Measurements from ENCODE around the gene GRAMD4. TPM values are rescaled to one million over a fixed set of nuclear protein-coding genes. Genes with fewer than 3 reads are reported as not detected.

Gene GRAMD4
- total RNA-seq, 5 donors from 2014 or later (not counting 1 experiment from before 2014, with no cell fraction given), result 8.8 to 24.3 (median 22.9) TPM

DNA sequence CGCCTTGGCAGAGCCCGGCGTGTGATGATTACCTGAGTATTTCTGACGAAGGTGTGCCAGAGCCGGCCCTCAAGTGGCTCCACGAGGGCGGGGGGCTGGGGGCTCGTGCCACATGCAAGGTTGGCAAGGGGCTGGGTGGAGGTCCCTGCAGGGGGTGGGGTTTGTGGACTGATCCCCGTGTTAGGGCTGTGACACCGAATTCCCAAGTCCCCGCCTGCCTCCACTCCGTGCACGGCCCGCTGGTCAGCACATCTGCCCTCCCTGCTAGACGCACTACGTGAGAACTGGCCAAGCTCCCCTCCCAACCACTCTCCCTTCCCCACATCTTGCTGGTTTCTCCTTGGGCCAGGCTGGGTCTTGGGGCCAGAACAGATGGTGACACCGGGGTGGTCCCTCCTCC lies 34.2 kb downstream of the GRAMD4 start:
- no peak for ATAC-seq (replicated peaks in 1 of 4)
- no peaks in the 10 kb centered on the region for H3K27me3 Mint-ChIP-seq
- Histone ChIP-seq H3K27ac (ENCODE audit: low read length) (no peak overlapping the region), H3K9me3 (no peaks in the 10 kb centered on the region), H3K4me1 (ENCODE audit: control insufficient read depth in 1 of 2, extremely low read depth in 1 of 2, insufficient read depth in 2 of 2, low read length in 2 of 2) (peaks cover 0 to 16% of the 10 kb centered on the region in 2 experiments), H3K36me3 (ENCODE audit: control insufficient read depth in 2 of 2, extremely low read depth in 1 of 2, insufficient read depth in 1 of 2, low read length in 1 of 2) (no peaks in the 10 kb centered on the region), H3K4me3 (ENCODE audit: control insufficient read depth in 1 of 2, extremely low read depth in 1 of 2, low read length in 1 of 2) (no peak overlapping the region), H3K27me3 (replicated peaks in 1 of 2; ENCODE audit: control insufficient read depth in 2 of 2, extremely low read depth in 1 of 2, insufficient read depth in 2 of 2, low read length in 1 of 2) (no peaks in the 10 kb centered on the region)
- POLR2A ChIA-PET, result no interaction called here
- 86% methylated on average over 13 of the region's 17 CpGs for WGBS (ENCODE audit: insufficient coverage)
- no peak overlapping the region for H3K27ac Mint-ChIP-seq
- H3K4me3 Mint-ChIP-seq, result no peak overlapping the region
- CTCF ChIA-PET, result no interaction called here
- H3K9me3 Mint-ChIP-seq, result no peaks in the 10 kb centered on the region
- no peaks in the 10 kb centered on the region for H3K36me3 Mint-ChIP-seq
- peaks cover 8 to 21% (median 18%) of the 10 kb centered on the region in 3 donors for H3K4me1 Mint-ChIP-seq
- no peak for DNase-seq

- Histone ChIP-seq H3K4me1 (ENCODE audit: control insufficient read depth in 1 of 2, extremely low read depth in 1 of 2, insufficient read depth in 2 of 2, low read length in 2 of 2) (peaks cover 0 to 19% of the 10 kb centered on the region in 2 experiments), H3K9me3 (no peaks in the 10 kb centered on the region), H3K27ac (ENCODE audit: low read length) (no peak overlapping the region), H3K36me3 (ENCODE audit: control insufficient read depth in 2 of 2, extremely low read depth in 1 of 2, insufficient read depth in 1 of 2, low read length in 1 of 2) (no peaks in the 10 kb centered on the region), H3K27me3 (replicated peaks in 1 of 2; ENCODE audit: control insufficient read depth in 2 of 2, extremely low read depth in 1 of 2, insufficient read depth in 2 of 2, low read length in 1 of 2) (no peaks in the 10 kb centered on the region), H3K4me3 (ENCODE audit: control insufficient read depth in 1 of 2, extremely low read depth in 1 of 2, low read length in 1 of 2) (no peak overlapping the region)
- CTCF ChIA-PET, result no interaction called here
- ATAC-seq (replicated peaks in 1 of 4), result no peak
- Mint-ChIP-seq H3K9me3 (no peaks in the 10 kb centered on the region), H3K4me1 (peaks cover 11 to 19% (median 17%) of the 10 kb centered on the region in 3 donors), H3K36me3 (no peaks in the 10 kb centered on the region), H3K27me3 (no peaks in the 10 kb centered on the region), H3K27ac (no peak overlapping the region), H3K4me3 (no peak overlapping the region)
- 97% methylated on average over 10 of the region's 14 CpGs for WGBS (ENCODE audit: insufficient coverage)
- no peak for DNase-seq
- POLR2A ChIA-PET, result no interaction called here
Observed at GRCh38 chr22:46654927-46655595, 34.9 kb downstream of the GRAMD4 start.

GRCh38 chr22:46655861-46656608 lies 35.8 kb downstream of the GRAMD4 start:
- no peaks in the 10 kb centered on the region for H3K9me3 Mint-ChIP-seq
- peaks cover 21 to 29% (median 27%) of the 10 kb centered on the region in 3 donors for H3K4me1 Mint-ChIP-seq
- WGBS (ENCODE audit: insufficient coverage), result 97% methylated on average over 23 of the region's 26 CpGs
- Histone ChIP-seq H3K36me3 (ENCODE audit: control insufficient read depth in 2 of 2, extremely low read depth in 1 of 2, insufficient read depth in 1 of 2, low read length in 1 of 2) (no peaks in the 10 kb centered on the region), H3K4me1 (ENCODE audit: control insufficient read depth in 1 of 2, extremely low read depth in 1 of 2, insufficient read depth in 2 of 2, low read length in 2 of 2) (peaks cover 0 to 28% of the 10 kb centered on the region in 2 experiments), H3K27ac (ENCODE audit: low read length) (no peak overlapping the region), H3K9me3 (no peaks in the 10 kb centered on the region), H3K4me3 (ENCODE audit: control insufficient read depth in 1 of 2, extremely low read depth in 1 of 2, low read length in 1 of 2) (no peak overlapping the region), H3K27me3 (replicated peaks in 1 of 2; ENCODE audit: control insufficient read depth in 2 of 2, extremely low read depth in 1 of 2, insufficient read depth in 2 of 2, low read length in 1 of 2) (no peaks in the 10 kb centered on the region)
- ATAC-seq (replicated peaks in 1 of 4) (no peak), DNase-seq (no peak)
- POLR2A ChIA-PET, result no interaction called here
- no peaks in the 10 kb centered on the region for H3K36me3 Mint-ChIP-seq
- H3K4me3 Mint-ChIP-seq, result no peak overlapping the region
- CTCF ChIA-PET, result no interaction called here
- H3K27me3 Mint-ChIP-seq, result no peaks in the 10 kb centered on the region
- no peak overlapping the region for H3K27ac Mint-ChIP-seq

- 87% methylated on average over 9 of the region's 15 CpGs for WGBS (ENCODE audit: insufficient coverage)
- no peak for ATAC-seq (replicated peaks in 1 of 4)
- Mint-ChIP-seq H3K4me1 (peaks cover 22 to 33% (median 27%) of the 10 kb centered on the region in 3 donors), H3K27me3 (no peaks in the 10 kb centered on the region), H3K4me3 (no peak overlapping the region), H3K9me3 (no peaks in the 10 kb centered on the region), H3K36me3 (no peaks in the 10 kb centered on the region), H3K27ac (no peak overlapping the region)
- POLR2A ChIA-PET, result no interaction called here
- Histone ChIP-seq H3K36me3 (ENCODE audit: control insufficient read depth in 2 of 2, extremely low read depth in 1 of 2, insufficient read depth in 1 of 2, low read length in 1 of 2) (no peaks in the 10 kb centered on the region), H3K4me3 (ENCODE audit: control insufficient read depth in 1 of 2, extremely low read depth in 1 of 2, low read length in 1 of 2) (no peak overlapping the region), H3K4me1 (ENCODE audit: control insufficient read depth in 1 of 2, extremely low read depth in 1 of 2, insufficient read depth in 2 of 2, low read length in 2 of 2) (peaks cover 0 to 38% of the 10 kb centered on the region in 2 experiments), H3K27ac (ENCODE audit: low read length) (no peak overlapping the region), H3K9me3 (no peaks in the 10 kb centered on the region), H3K27me3 (replicated peaks in 1 of 2; ENCODE audit: control insufficient read depth in 2 of 2, extremely low read depth in 1 of 2, insufficient read depth in 2 of 2, low read length in 1 of 2) (no peaks in the 10 kb centered on the region)
- CTCF ChIA-PET, result no interaction called here
- no peak for DNase-seq
Observed at GRCh38 chr22:46656856-46657654, 36.9 kb downstream of the GRAMD4 start.

GRCh38 chr22:46657655-46657953 lies 37.4 kb downstream of the GRAMD4 start:
- Histone ChIP-seq H3K4me3 (ENCODE audit: control insufficient read depth in 1 of 2, extremely low read depth in 1 of 2, low read length in 1 of 2) (no peak overlapping the region), H3K27me3 (replicated peaks in 1 of 2; ENCODE audit: control insufficient read depth in 2 of 2, extremely low read depth in 1 of 2, insufficient read depth in 2 of 2, low read length in 1 of 2) (no peaks in the 10 kb centered on the region), H3K4me1 (ENCODE audit: control insufficient read depth in 1 of 2, extremely low read depth in 1 of 2, insufficient read depth in 2 of 2, low read length in 2 of 2) (peaks cover 0 to 35% of the 10 kb centered on the region in 2 experiments), H3K9me3 (no peaks in the 10 kb centered on the region), H3K27ac (ENCODE audit: low read length) (no peak overlapping the region), H3K36me3 (ENCODE audit: control insufficient read depth in 2 of 2, extremely low read depth in 1 of 2, insufficient read depth in 1 of 2, low read length in 1 of 2) (no peaks in the 10 kb centered on the region)
- ChIA-PET CTCF (no interaction called here), POLR2A (no interaction called here)
- Mint-ChIP-seq H3K27ac (no peak overlapping the region), H3K36me3 (no peaks in the 10 kb centered on the region), H3K4me1 (peaks cover 19 to 32% (median 27%) of the 10 kb centered on the region in 3 donors), H3K27me3 (no peaks in the 10 kb centered on the region), H3K9me3 (no peaks in the 10 kb centered on the region), H3K4me3 (no peak overlapping the region)
- DNase-seq (no peak), ATAC-seq (replicated peaks in 1 of 4) (no peak)
- WGBS (ENCODE audit: insufficient coverage), result 100% methylated on average over 1 of the region's 10 CpGs

GRCh38 chr22:46657996-46658947 lies 38.1 kb downstream of the GRAMD4 start:
- ATAC-seq (replicated peaks in 1 of 4) (no peak), DNase-seq (no peak)
- Histone ChIP-seq H3K27me3 (replicated peaks in 1 of 2; ENCODE audit: control insufficient read depth in 2 of 2, extremely low read depth in 1 of 2, insufficient read depth in 2 of 2, low read length in 1 of 2) (no peaks in the 10 kb centered on the region), H3K4me1 (ENCODE audit: control insufficient read depth in 1 of 2, extremely low read depth in 1 of 2, insufficient read depth in 2 of 2, low read length in 2 of 2) (peaks cover 0 to 29% of the 10 kb centered on the region in 2 experiments), H3K4me3 (ENCODE audit: control insufficient read depth in 1 of 2, extremely low read depth in 1 of 2, low read length in 1 of 2) (no peak overlapping the region), H3K36me3 (ENCODE audit: control insufficient read depth in 2 of 2, extremely low read depth in 1 of 2, insufficient read depth in 1 of 2, low read length in 1 of 2) (no peaks in the 10 kb centered on the region), H3K27ac (ENCODE audit: low read length) (no peak overlapping the region), H3K9me3 (no peaks in the 10 kb centered on the region)
- 96% methylated on average over 16 of the region's 37 CpGs for WGBS (ENCODE audit: insufficient coverage)
- CTCF ChIA-PET, result no interaction called here
- Mint-ChIP-seq H3K4me1 (peaks cover 15 to 26% (median 21%) of the 10 kb centered on the region in 3 donors), H3K9me3 (no peaks in the 10 kb centered on the region), H3K27ac (no peak overlapping the region), H3K27me3 (no peaks in the 10 kb centered on the region), H3K36me3 (no peaks in the 10 kb centered on the region), H3K4me3 (no peak overlapping the region)
- POLR2A ChIA-PET, result interaction anchor here in 1 of 2 donors (0.7 kb wide), 1 partner anchor 365 kb away, joined by 3 read pairs; no protein-coding TSS in a partner anchor

Data from T-cell (primary cell).